Endothelial cell of umbilical vein (primary cell): Measurements from ENCODE around the gene GLIPR1L2. TPM values are rescaled to one million over a fixed set of nuclear protein-coding genes. Genes with fewer than 3 reads are reported as not detected.
"Not testable (repeated sequence)": the region's sequence is repeated elsewhere in the genome, so short reads cannot be mapped to it uniquely, and the experiment has no call there.

Source experiments
- BruUV-seq: library from RNA; stranded (reverse); fragments of 400-500 nt; replicated peaks from 2 replicates; lab custom pipeline; 2021; lab: Mats Ljungman, UMichigan
- CTCF ChIA-PET: fragments of 300-600, 350-600 bp; sonication (Branson Sonifier 250); formaldehyde crosslinking; loops from one replicate; lab custom pipeline; 2021; ENCODE audit warnings: antibody characterized with exemption, inconsistent platforms; lab: Charles Lee
- POLR2A ChIA-PET: fragments of 300-600, 350-600 bp; sonication (Branson Sonifier 250); formaldehyde crosslinking; loops from one replicate; lab custom pipeline; 2021; ENCODE audit warnings: antibody characterized with exemption, inconsistent platforms; lab: Charles Lee
- DNase-seq: peaks from one replicate; pipeline ENCODE4 v3.0.0-alpha.2; 2011; ENCODE audit warnings: low read depth, low spot score
- FAIRE-seq: peaks from 2 replicates; lab custom pipeline; 2011; peaks lifted over from hg19 to GRCh38; lab: Jason Lieb, UNC
- H2AFZ ChIP-seq: 2 replicates; pipeline ENCODE4 v1.6.0; 2012; ENCODE audit warnings: low read depth, low read length, control low read depth, inconsistent platforms
- H3K27ac ChIP-seq: 2 replicates; pipeline ENCODE4 v1.5.1; 2011; ENCODE audit warnings: low read depth, mild to moderate bottlenecking, control low read depth, low read length, moderate library complexity; ENCODE audit not compliant: insufficient read depth
- H3K27me3 ChIP-seq, 2 experiments: 2 replicates each; pipeline versions ENCODE4 v1.6.0 to v1.6.1; 2011; ENCODE audit warnings: low read length in 2 of 2, mixed read lengths in 1 of 2; ENCODE audit not compliant: control insufficient read depth in 2 of 2, insufficient read depth in 2 of 2
- H3K36me3 ChIP-seq, 2 experiments: 2 replicates in 1 of 2; 3 replicates in 1 of 2; pipeline ENCODE4 v1.5.1; 2011; ENCODE audit warnings: low read length in 2 of 2, mild to moderate bottlenecking in 1 of 2, moderate library complexity in 1 of 2; ENCODE audit not compliant: control insufficient read depth in 2 of 2, insufficient read depth in 2 of 2; ENCODE audit errors: extremely low read depth in 1 of 2
- H3K4me1 ChIP-seq: 3 replicates; pipeline ENCODE4 v1.5.1; 2011; ENCODE audit warnings: mild to moderate bottlenecking, low read length; ENCODE audit not compliant: control insufficient read depth, insufficient read depth; ENCODE audit errors: extremely low read depth
- H3K4me2 ChIP-seq: 2 replicates; pipeline ENCODE4 v1.6.1; 2011; ENCODE audit warnings: low read length, control low read depth, mixed read lengths; ENCODE audit not compliant: insufficient read depth
- H3K4me3 ChIP-seq, 3 experiments: fragments of 200-600 bp in 1 of 3; sonication (generic), shearing (Covaris generic) in 1 of 3; replicated peaks in 1 of 3; 2 replicates each; pipeline ENCODE4 v1.5.1; 2011 to 2016; ENCODE audit warnings: control low read depth in 3 of 3, low read length in 3 of 3, mild to moderate bottlenecking in 2 of 3, inconsistent platforms in 1 of 3, low read depth in 1 of 3, moderate library complexity in 1 of 3; ENCODE audit not compliant: insufficient read depth in 1 of 3
- H3K79me2 ChIP-seq: 2 replicates; pipeline ENCODE4 v1.6.0; 2012; ENCODE audit warnings: low read length, inconsistent platforms; ENCODE audit not compliant: control insufficient read depth, insufficient read depth
- H3K9ac ChIP-seq: replicated peaks from 2 replicates; pipeline ENCODE3; 2011; ENCODE audit warnings: low read length, control low read depth; ENCODE audit not compliant: insufficient read depth; ENCODE audit errors: extremely low read depth
- H3K9me1 ChIP-seq: replicated peaks from 3 replicates; pipeline ENCODE4 v1.6.0; 2011; ENCODE audit warnings: mild to moderate bottlenecking, low read length; ENCODE audit not compliant: control insufficient read depth, insufficient read depth; ENCODE audit errors: extremely low read depth
- H3K9me3 ChIP-seq: replicated peaks from 2 replicates; pipeline ENCODE4 v1.5.1; 2012; ENCODE audit warnings: low read length, inconsistent platforms; ENCODE audit not compliant: control insufficient read depth, insufficient read depth
- H4K20me1 ChIP-seq: replicated peaks from 2 replicates; pipeline ENCODE3; 2011; ENCODE audit warnings: mild to moderate bottlenecking, low read length; ENCODE audit not compliant: control insufficient read depth, insufficient read depth; ENCODE audit errors: extremely low read depth
- CTCF ChIP-seq, 2 donors: IDR thresholded peaks; 1 replicate in 1 of 2; 2 replicates in 1 of 2; pipeline ENCODE4 v1.5.1; 2011; ENCODE audit warnings: low read length in 2 of 2, mild to moderate bottlenecking in 2 of 2, moderate library complexity in 2 of 2, control low read depth in 1 of 2, inconsistent platforms in 1 of 2, low read depth in 1 of 2; ENCODE audit not compliant: insufficient read depth in 1 of 2; ENCODE audit errors: extremely low read depth in 1 of 2
- EZH2 ChIP-seq: IDR thresholded peaks from 2 replicates; pipeline ENCODE4 v1.6.1; 2012; ENCODE audit warnings: borderline replicate concordance, low read depth, mild to moderate bottlenecking, moderate library complexity, low read length, inconsistent platforms; ENCODE audit not compliant: severe bottlenecking
- FOS ChIP-seq: IDR thresholded peaks from 2 replicates; pipeline ENCODE4 v1.6.1; 2011; ENCODE audit warnings: mild to moderate bottlenecking, low read length, moderate library complexity, borderline replicate concordance; ENCODE audit not compliant: insufficient read depth
- GATA2 ChIP-seq: IDR thresholded peaks from 2 replicates; pipeline ENCODE4 v1.7.0; 2011; ENCODE audit warnings: low read depth, mild to moderate bottlenecking, moderate library complexity, mixed read lengths, low read length; ENCODE audit not compliant: insufficient read length, insufficient read depth
- JUN ChIP-seq: IDR thresholded peaks from 2 replicates; pipeline ENCODE4 v1.6.1; 2011; ENCODE audit warnings: borderline replicate concordance, low read depth; ENCODE audit not compliant: insufficient read length, insufficient read depth
- MAX ChIP-seq: IDR thresholded peaks from 2 replicates; pipeline ENCODE4 v1.6.1; 2011; ENCODE audit not compliant: insufficient read depth, insufficient read length
- MYC ChIP-seq: IDR thresholded peaks from one replicate; pipeline ENCODE4 v1.6.1; 2011; ENCODE audit warnings: mild to moderate bottlenecking, low read depth, low read length
- POLR2A ChIP-seq: IDR thresholded peaks from 2 replicates; pipeline ENCODE4 v1.6.1; 2012; ENCODE audit warnings: low read depth, mild to moderate bottlenecking, control low read depth, low read length
- POLR2AphosphoS5 ChIP-seq: IDR thresholded peaks from 2 replicates; pipeline ENCODE4 v1.6.1; 2012; ENCODE audit warnings: low read depth, mild to moderate bottlenecking, control low read depth, low read length, moderate library complexity; ENCODE audit not compliant: insufficient read depth
- dilution Hi-C: fragments of 300-500 bp; cut with MboI; formaldehyde crosslinking; loops from one replicate; pipeline ENCODE4 v1.15.0; 2019; ENCODE audit warnings: low sequenced_read_pairs; ENCODE audit not compliant: extremely low pct_ligation_motif_present
- intact Hi-C: fragments of 100-400 bp; cut with micrococcal nuclease; formaldehyde crosslinking; loops from one replicate; pipeline ENCODE4 v1.10.0; 2022
- polyA plus RNA-seq, 4 experiments: library from polyadenylated mRNA; depleted of rRNA in 3 of 4; stranded (reverse) in 3 of 4; unstranded in 1 of 4; fragments of >200 nt; gene quantifications; 2 replicates each; pipeline versions ENCODE4 v1.2.1 to v1.2.3, GENCODE V29; 2011 to 2012; ENCODE audit warnings: missing spikeins in 1 of 4
- total RNA-seq: library from RNA; stranded (reverse); gene quantifications from 2 replicates; pipeline ENCODE4 v1.2.3, GENCODE V29; 2021

Gene GLIPR1L2
- total and polyA plus RNA-seq, 2 donors (not counting 3 experiments of a cell fraction or from before 2014, with no cell fraction given), result 0.07 TPM; not detected in 1

GRCh38 chr12:75457191-75457590 is 66.3 kb downstream of the GLIPR1L2 start:
- ChIA-PET POLR2A (no interaction called here), CTCF (no interaction called here)
- Histone ChIP-seq H3K27ac (no peak overlapping the region), H3K4me3 (no peak overlapping the region), H3K9me1 (no peaks in the 10 kb centered on the region), H3K36me3 (no peaks in the 10 kb centered on the region), H2AFZ (no peak overlapping the region), H3K27me3 (peaks cover 0 to 4% of the 10 kb centered on the region in 2 experiments), H4K20me1 (no peaks in the 10 kb centered on the region), H3K4me2 (no peak overlapping the region), H3K79me2 (no peaks in the 10 kb centered on the region), H3K9me3 (no peaks in the 10 kb centered on the region), H3K4me1 (no peaks in the 10 kb centered on the region), H3K9ac (no peak overlapping the region)
- no peak for TF ChIP-seq CTCF (IDR thresholded peaks at IDR 0.05; ENCODE audit: extremely low read depth in 1 of 2, insufficient read depth in 1 of 2, low read depth in 1 of 2, low read length in 2 of 2)
- TF ChIP-seq MAX, result no peak
- TF ChIP-seq FOS, result no peak
- TF ChIP-seq GATA2, result no peak
- no peak for TF ChIP-seq JUN
- TF ChIP-seq POLR2AphosphoS5, result no peak
- TF ChIP-seq MYC, result no peak
- no peak for TF ChIP-seq POLR2A
- no peak for TF ChIP-seq EZH2
- no TSS peak for BruUV-seq
- dilution Hi-C loops (no loop called here), intact Hi-C loops (no loop called here)
- DNase-seq (no peak), FAIRE-seq (no peak)

GRCh38 chr12:75457866-75458265 is 67.0 kb downstream of the GLIPR1L2 start:
- FAIRE-seq, H3K36me3 ChIP-seq, BruUV-seq, H3K4me1 ChIP-seq, POLR2A ChIA-PET, H3K9me3 ChIP-seq, H3K4me2 ChIP-seq, H4K20me1 ChIP-seq, H3K9ac ChIP-seq, H2AFZ ChIP-seq, DNase-seq, H3K79me2 ChIP-seq, H3K27me3 ChIP-seq, H3K4me3 ChIP-seq, CTCF ChIA-PET, H3K27ac ChIP-seq, intact Hi-C loops, H3K9me1 ChIP-seq, dilution Hi-C loops: not testable (repeated sequence)
